Measurements from ENCODE around the gene WDFY3. TPM values are rescaled to one million over a fixed set of nuclear protein-coding genes. Genes with fewer than 3 reads are reported as not detected.

The WDFY3 gene
- total and polyA plus RNA-seq, 2 experiments from 2014 or later: 8.0 to 89.0 TPM

GRCh38 chr4:84965553-84966381 lies 723 bp downstream of the WDFY3 start:
- H3K4me3 ChIP-seq: peak overlapping the region; percentile 80
- Mint-ChIP-seq H3K27me3 (ENCODE audit: insufficient read depth, low read depth, poor library complexity) (peaks cover 4% of the 10 kb centered on the region), H3K4me3 (peak overlapping the region; percentile 99), H3K27ac (no peak overlapping the region), H3K4me1 (peaks cover 35% of the 10 kb centered on the region), H3K36me3 (ENCODE audit: low read depth) (peaks cover 6% of the 10 kb centered on the region), H3K9me3 (peaks cover 2% of the 10 kb centered on the region; the same call in 1 of the 3 replicates)
- no peaks in the 10 kb centered on the region; the same call in 1 of the 2 replicates for H3F3A ChIP-seq (replicated peaks; ENCODE audit: low read depth)
- H3K36me3 ChIP-seq (ENCODE audit: insufficient read depth): no peaks in the 10 kb centered on the region
- ATAC-seq (peak; percentile 70), DNase-seq (ENCODE audit: low spot score) (peak; percentile 68)
- TF ChIP-seq, protein P1, sequence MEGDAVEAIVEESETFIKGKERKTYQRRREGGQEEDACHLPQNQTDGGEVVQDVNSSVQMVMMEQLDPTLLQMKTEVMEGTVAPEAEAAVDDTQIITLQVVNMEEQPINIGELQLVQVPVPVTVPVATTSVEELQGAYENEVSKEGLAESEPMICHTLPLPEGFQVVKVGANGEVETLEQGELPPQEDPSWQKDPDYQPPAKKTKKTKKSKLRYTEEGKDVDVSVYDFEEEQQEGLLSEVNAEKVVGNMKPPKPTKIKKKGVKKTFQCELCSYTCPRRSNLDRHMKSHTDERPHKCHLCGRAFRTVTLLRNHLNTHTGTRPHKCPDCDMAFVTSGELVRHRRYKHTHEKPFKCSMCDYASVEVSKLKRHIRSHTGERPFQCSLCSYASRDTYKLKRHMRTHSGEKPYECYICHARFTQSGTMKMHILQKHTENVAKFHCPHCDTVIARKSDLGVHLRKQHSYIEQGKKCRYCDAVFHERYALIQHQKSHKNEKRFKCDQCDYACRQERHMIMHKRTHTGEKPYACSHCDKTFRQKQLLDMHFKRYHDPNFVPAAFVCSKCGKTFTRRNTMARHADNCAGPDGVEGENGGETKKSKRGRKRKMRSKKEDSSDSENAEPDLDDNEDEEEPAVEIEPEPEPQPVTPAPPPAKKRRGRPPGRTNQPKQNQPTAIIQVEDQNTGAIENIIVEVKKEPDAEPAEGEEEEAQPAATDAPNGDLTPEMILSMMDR (conservative IDR thresholded peaks at IDR 0.05; ENCODE audit: low read depth in 2 of 2): peak; percentile 16 to 27; a peak in 2 of 4 replicates
- TF ChIP-seq NANOG (IDR thresholded peaks at IDR 0.05; ENCODE audit: borderline replicate concordance) (no peak), CREB1 (CRISPR knock-in tag; IDR thresholded peaks at IDR 0.05; ENCODE audit: low read depth) (no peak)
- peaks cover 5% of the 10 kb centered on the region; the same call in 1 of the 2 replicates for H4K20me1 ChIP-seq (replicated peaks; ENCODE audit: insufficient read depth)
- no peaks in the 10 kb centered on the region for H3K9me2 ChIP-seq (ENCODE audit: insufficient read depth)
- H3K79me2 ChIP-seq (replicated peaks; ENCODE audit: insufficient read depth): peaks cover 49% of the 10 kb centered on the region
- peak overlapping the region; percentile 87 for H3K4me2 ChIP-seq
- no peaks in the 10 kb centered on the region for H3K27me3 ChIP-seq (ENCODE audit: insufficient read depth)
- H3K4me1 ChIP-seq (ENCODE audit: insufficient read depth): peaks cover 50% of the 10 kb centered on the region
- peak overlapping the region; percentile 72; the same call in 1 of the 2 replicates for H2AFZ ChIP-seq
- peak overlapping the region; percentile 70; the same call in 1 of the 2 replicates for H3K27ac ChIP-seq (ENCODE audit: low read depth)

GRCh38 chr4:84964995-84965552 lies 1.4 kb downstream of the WDFY3 start:
- H4K20me1 ChIP-seq (replicated peaks; ENCODE audit: insufficient read depth): peaks cover 5% of the 10 kb centered on the region; the same call in 1 of the 2 replicates
- H3K27ac ChIP-seq (ENCODE audit: low read depth): peak overlapping the region; percentile 70; the same call in 1 of the 2 replicates
- no peak overlapping the region for H3K27ac Mint-ChIP-seq
- no peak for TF ChIP-seq EZH2phosphoT487 (IDR thresholded peaks at IDR 0.05; ENCODE audit: unreplicated experiment)
- TF ChIP-seq ZNF331 (CRISPR knock-in tag; IDR thresholded peaks at IDR 0.05; ENCODE audit: low read depth): no peak
- TF ChIP-seq, protein P2, sequence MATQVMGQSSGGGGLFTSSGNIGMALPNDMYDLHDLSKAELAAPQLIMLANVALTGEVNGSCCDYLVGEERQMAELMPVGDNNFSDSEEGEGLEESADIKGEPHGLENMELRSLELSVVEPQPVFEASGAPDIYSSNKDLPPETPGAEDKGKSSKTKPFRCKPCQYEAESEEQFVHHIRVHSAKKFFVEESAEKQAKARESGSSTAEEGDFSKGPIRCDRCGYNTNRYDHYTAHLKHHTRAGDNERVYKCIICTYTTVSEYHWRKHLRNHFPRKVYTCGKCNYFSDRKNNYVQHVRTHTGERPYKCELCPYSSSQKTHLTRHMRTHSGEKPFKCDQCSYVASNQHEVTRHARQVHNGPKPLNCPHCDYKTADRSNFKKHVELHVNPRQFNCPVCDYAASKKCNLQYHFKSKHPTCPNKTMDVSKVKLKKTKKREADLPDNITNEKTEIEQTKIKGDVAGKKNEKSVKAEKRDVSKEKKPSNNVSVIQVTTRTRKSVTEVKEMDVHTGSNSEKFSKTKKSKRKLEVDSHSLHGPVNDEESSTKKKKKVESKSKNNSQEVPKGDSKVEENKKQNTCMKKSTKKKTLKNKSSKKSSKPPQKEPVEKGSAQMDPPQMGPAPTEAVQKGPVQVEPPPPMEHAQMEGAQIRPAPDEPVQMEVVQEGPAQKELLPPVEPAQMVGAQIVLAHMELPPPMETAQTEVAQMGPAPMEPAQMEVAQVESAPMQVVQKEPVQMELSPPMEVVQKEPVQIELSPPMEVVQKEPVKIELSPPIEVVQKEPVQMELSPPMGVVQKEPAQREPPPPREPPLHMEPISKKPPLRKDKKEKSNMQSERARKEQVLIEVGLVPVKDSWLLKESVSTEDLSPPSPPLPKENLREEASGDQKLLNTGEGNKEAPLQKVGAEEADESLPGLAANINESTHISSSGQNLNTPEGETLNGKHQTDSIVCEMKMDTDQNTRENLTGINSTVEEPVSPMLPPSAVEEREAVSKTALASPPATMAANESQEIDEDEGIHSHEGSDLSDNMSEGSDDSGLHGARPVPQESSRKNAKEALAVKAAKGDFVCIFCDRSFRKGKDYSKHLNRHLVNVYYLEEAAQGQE (IDR thresholded peaks at IDR 0.05; ENCODE audit: unreplicated experiment): no peak
- no peak for TF ChIP-seq ZNF462 (CRISPR knock-in tag; IDR thresholded peaks at IDR 0.05)

More at GRCh38 chr4:84964995-84965552, 1.4 kb downstream of the WDFY3 start:
- Histone ChIP-seq H3F3A (replicated peaks; ENCODE audit: low read depth) (no peaks in the 10 kb centered on the region; the same call in 1 of the 2 replicates), H3K4me3 (peak overlapping the region; percentile 80), H3K79me2 (replicated peaks; ENCODE audit: insufficient read depth) (peaks cover 56% of the 10 kb centered on the region), H3K4me1 (ENCODE audit: insufficient read depth) (peaks cover 43% of the 10 kb centered on the region), H3K4me2 (peak overlapping the region; percentile 87), H3K36me3 (ENCODE audit: insufficient read depth) (no peaks in the 10 kb centered on the region), H3K27me3 (ENCODE audit: insufficient read depth) (no peaks in the 10 kb centered on the region), H3K9me2 (ENCODE audit: insufficient read depth) (no peaks in the 10 kb centered on the region), H2AFZ (peak overlapping the region; percentile 72; the same call in 1 of the 2 replicates)
- ATAC-seq: no peak
- Mint-ChIP-seq H3K9me3 (peaks cover 2% of the 10 kb centered on the region; the same call in 1 of the 3 replicates), H3K4me1 (peaks cover 28% of the 10 kb centered on the region), H3K4me3 (peak overlapping the region; percentile 91), H3K27me3 (ENCODE audit: insufficient read depth, low read depth, poor library complexity) (peaks cover 4% of the 10 kb centered on the region), H3K36me3 (ENCODE audit: low read depth) (peaks cover 6% of the 10 kb centered on the region)
- no peak for DNase-seq (ENCODE audit: low spot score)
